ENCODE measurements around the gene RPS27A.
"Not testable (repeated sequence)": the region's sequence is repeated elsewhere in the genome, so short reads cannot be mapped to it uniquely, and the experiment has no call there.

The RPS27A gene

DNA sequence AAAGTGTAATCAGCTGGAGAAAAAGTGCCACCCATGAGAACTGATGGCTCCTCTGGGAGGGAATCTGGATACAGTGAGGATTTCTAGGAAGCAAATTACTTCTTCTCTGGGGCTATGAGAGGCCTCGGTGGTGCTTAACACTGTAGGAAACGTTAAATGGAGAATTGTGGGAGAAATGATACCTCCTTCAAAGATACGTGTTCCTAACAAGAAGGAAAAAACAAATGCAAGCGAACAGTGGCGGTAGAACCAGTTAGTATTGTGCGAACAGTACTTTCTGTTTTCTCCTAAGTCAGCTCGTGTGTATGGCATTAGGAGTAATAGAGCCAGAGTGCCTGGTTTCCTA lies 37.1 kb downstream of the RPS27A start:
- TF ChIP-seq, protein P1, sequence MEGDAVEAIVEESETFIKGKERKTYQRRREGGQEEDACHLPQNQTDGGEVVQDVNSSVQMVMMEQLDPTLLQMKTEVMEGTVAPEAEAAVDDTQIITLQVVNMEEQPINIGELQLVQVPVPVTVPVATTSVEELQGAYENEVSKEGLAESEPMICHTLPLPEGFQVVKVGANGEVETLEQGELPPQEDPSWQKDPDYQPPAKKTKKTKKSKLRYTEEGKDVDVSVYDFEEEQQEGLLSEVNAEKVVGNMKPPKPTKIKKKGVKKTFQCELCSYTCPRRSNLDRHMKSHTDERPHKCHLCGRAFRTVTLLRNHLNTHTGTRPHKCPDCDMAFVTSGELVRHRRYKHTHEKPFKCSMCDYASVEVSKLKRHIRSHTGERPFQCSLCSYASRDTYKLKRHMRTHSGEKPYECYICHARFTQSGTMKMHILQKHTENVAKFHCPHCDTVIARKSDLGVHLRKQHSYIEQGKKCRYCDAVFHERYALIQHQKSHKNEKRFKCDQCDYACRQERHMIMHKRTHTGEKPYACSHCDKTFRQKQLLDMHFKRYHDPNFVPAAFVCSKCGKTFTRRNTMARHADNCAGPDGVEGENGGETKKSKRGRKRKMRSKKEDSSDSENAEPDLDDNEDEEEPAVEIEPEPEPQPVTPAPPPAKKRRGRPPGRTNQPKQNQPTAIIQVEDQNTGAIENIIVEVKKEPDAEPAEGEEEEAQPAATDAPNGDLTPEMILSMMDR (conservative IDR thresholded peaks at IDR 0.05; ENCODE audit: control insufficient read depth, insufficient read depth, low read depth, low read length) = no peak
- DNase-seq (ENCODE audit: low read depth) = peak; percentile 14
- H3K4me3 ChIP-seq (ENCODE audit: control insufficient read depth, low read depth, low read length) = peak overlapping the region; percentile 96

DNA sequence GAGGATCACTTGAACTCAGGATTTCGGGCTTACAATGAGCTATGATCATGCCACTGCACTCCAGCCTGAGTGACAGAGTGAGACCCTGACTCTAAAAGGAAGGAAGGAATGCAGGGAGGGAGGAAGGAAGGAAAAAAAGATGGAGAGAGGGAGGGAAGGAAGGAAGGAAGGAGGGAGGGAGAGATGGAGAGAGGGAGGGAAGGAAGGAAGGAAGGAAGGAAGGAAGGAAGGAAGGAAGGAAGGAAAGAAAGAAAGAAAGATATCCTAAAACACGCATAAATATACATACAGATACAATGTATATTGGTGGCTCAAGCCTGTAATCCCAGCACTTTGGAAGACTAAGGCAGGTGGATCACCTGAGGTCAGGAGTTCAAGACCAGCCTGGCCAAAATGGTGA lies 41.9 kb downstream of the RPS27A start:
- not testable (repeated sequence) for DNase-seq (ENCODE audit: low read depth); H3K4me3 ChIP-seq (ENCODE audit: control insufficient read depth, low read depth, low read length)

DNA sequence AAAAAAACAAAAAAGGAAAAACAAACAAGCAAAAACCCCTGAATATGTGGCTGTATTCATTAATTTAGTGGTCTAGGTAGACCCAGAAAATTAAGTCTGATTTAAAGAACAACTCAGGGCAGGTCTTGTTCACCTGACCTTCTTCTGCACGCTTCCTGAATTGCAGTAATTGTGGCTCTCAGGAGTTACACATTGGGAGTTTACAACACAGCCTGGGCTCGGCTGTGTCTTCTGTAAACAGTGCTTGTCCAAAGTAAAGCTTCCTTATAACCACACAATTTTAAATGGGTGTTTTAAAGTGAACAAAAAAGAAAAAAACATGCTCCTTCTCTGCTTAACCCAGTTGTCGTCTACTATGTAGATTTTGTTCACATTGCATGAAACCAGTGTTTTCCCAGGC lies 44.8 kb downstream of the RPS27A start:
- no peak overlapping the region for H3K4me3 ChIP-seq (ENCODE audit: control insufficient read depth, low read depth, low read length)
- no peak for DNase-seq (ENCODE audit: low read depth)
- TF ChIP-seq, protein P1 (conservative IDR thresholded peaks at IDR 0.05; ENCODE audit: control insufficient read depth, insufficient read depth, low read depth, low read length) = no peak

DNA sequence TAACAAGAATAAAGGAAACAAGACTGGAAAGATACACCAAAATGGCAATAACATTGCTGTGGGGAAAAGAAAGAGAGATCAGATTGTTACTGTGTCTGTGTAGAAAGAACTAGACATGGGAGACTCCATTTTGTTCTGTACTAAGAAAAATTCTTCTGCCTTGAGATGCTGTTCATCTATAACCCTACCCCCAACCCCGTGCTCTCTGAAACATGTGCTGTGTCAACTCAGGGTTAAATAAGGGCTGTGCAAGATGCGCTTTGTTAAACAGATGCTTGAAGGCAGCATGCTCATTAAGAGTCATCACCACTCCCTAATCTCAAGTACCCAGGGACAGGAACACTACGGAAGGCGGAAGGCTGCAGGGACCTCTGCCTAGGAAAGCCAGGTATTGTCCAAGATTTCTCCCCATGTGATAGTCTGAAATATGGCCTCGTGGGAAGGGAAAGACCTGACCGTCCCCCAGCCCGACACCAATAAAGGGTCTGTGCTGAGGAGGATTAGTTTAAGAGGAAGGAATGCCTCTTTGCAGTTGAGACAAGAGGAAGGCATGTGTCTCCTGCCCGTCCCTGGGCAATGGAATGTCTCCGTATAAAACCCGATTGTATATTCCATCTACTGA lies 46.8 kb downstream of the RPS27A start:
- H3K4me3 ChIP-seq (ENCODE audit: control insufficient read depth, low read depth, low read length); DNase-seq (ENCODE audit: low read depth): not testable (repeated sequence)

DNA sequence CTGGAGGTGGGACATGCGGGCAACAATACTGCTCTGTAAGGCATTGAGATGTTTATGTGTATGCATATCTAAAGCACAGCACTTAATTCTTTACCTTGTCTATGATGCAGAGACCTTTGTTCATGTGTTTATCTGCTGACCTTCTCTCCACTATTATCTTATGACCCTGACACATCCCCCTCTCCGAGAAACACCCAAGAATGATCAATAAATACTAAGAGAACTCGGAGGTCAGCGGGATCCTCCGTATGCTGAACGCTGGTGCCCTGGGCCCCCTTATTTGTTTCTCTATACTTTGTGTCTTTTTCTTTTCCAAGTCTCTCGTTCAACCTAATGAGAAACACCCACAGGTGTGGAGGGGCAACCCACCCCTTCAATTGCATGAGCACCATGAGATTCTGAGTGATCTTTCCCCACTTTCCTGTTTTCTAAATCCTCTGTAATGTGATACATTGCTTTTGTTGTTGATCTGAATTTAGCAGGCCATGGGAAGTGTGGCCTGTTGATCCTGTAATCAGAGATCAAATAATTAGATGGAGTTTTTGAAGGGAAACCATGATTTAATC lies 47.5 kb downstream of the RPS27A start:
- not testable (repeated sequence) for DNase-seq (ENCODE audit: low read depth); H3K4me3 ChIP-seq (ENCODE audit: control insufficient read depth, low read depth, low read length)

DNA sequence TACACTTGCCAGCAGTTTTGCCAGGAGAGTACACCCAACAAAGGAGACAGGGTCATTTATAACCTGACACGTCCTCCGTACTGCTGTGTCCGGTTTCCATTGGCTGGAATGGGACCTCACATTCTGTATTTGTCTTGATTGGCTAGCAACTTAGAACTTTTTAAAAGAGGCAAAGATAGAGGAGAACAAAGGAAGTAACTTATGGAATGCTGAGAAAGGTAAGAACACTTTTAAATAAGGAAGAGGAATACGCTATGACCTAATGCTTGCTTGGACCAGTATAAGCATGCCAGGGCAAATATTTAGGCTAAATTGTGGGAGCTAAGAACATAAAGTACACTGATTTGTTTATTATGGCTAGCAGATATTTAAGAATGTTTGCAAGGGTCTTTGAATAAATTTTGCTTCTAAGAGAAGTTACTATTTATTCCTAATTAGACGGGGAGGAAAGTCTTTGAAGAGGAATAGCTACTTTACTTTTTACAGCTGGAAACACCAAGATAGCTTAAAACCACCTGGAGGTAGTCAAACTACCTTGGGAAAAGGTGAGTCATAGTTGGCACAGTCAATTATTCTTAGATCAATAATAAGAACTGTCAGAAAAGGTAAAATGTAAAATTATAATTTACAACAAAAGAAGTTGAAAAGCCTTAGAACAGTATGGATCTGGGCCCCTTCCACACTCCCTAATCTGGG lies 48.5 kb downstream of the RPS27A start:
- H3K4me3 ChIP-seq (ENCODE audit: control insufficient read depth, low read depth, low read length); DNase-seq (ENCODE audit: low read depth): not testable (repeated sequence)

DNA sequence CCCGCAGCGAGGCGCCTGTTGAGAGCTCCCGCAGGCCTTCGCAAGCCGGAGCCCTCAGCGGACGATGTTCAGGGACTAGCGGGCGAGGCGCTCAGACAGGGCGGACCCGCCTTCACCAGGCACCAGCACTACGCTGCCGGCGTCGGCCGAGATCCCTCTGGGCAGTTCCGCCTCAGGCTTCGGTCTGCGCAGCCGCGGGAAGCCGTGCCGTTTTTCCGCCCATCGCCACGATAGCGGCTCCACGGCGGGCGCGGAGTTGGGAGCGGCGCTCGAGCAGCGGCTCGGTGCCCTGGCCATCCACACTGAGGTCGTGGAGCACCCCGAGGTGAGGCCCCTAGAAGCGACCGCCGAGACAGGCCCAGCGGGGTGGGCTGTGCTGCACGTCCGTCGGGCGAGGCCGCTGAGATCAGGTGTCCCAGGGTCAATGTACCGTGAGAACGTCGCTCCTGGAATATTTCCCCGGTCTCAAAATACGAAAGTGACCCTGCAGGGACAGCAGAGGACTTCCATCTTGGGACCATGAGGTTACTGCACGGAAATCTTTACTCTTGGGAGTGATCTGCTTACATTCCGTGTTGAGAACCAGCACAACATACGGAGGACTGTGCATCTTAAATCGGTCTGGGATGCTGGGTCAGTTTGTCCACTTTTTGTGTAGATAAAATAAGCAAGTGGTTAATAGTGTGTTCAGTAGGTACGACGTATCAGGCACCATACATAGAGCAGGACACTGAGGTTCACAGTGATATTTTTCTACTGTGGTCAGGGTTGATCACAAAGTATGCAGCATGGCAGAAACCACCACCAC lies 49.8 kb downstream of the RPS27A start:
- peak; percentile 83 for DNase-seq (ENCODE audit: low read depth)
- TF ChIP-seq, protein P1 (conservative IDR thresholded peaks at IDR 0.05; ENCODE audit: control insufficient read depth, insufficient read depth, low read depth, low read length) = no peak
- peak overlapping the region; percentile 80 for H3K4me3 ChIP-seq (ENCODE audit: control insufficient read depth, low read depth, low read length)

DNA sequence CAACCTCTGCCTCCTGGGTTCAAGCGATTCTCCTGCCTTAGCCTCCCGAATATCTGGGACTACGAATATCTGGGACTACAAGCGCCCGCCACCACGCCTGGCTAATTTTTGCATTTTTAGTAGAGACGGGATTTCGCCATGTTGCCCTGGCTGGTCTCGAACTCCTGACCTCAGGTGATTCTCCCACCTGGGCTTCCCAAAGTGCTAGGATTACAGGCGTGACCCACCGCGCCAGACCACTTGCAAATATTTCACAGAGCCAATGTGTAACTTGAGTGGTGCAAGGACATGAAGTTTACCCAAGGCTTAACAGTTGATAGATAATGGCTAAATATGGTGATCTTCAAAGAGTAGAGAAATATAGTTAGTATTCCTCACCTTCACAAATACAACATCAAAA lies 50.6 kb downstream of the RPS27A start:
- TF ChIP-seq, protein P1 (conservative IDR thresholded peaks at IDR 0.05; ENCODE audit: control insufficient read depth, insufficient read depth, low read depth, low read length) = no peak
- H3K4me3 ChIP-seq (ENCODE audit: control insufficient read depth, low read depth, low read length) = no peak overlapping the region
- no peak for DNase-seq (ENCODE audit: low read depth)

Measured in fibroblast of mammary gland (primary cell).